Activated T-cell treated with anti-CD3 and anti-CD28 coated beads, Interleukin-2, amount 50 U/mL, for 48 hours (primary cell): Measurements from ENCODE around the gene GABRB3.

Experiments
- DNase-seq, 2 experiments: peaks; one replicate each; pipeline ENCODE4 v3.0.0-alpha.2; 2020

Gene GABRB3

GRCh38 chr15:26772154-26773066 lies at the start of gene GABRB3:
Gene GABRB3 (minus strand): TSS chr15:26773066.
- DNase-seq, result no peak

GRCh38 chr15:26807517-26808427 lies 34.9 kb upstream of the GABRB3 start:
- DNase-seq, result no peak

- no peak for DNase-seq
Observed at GRCh38 chr15:26806574-26806973, 33.7 kb upstream of the GABRB3 start.

- DNase-seq, result no peak
Observed at GRCh38 chr15:26806151-26806550, 33.3 kb upstream of the GABRB3 start.

- DNase-seq, result no peak
Observed at GRCh38 chr15:26805470-26805869, 32.6 kb upstream of the GABRB3 start.

- no peak for DNase-seq
Observed at GRCh38 chr15:26804063-26804804, 31.4 kb upstream of the GABRB3 start.

- DNase-seq, result no peak
Observed at GRCh38 chr15:26790118-26790517, 17.3 kb upstream of the GABRB3 start.

GRCh38 chr15:26781816-26782215 lies 8.9 kb upstream of the GABRB3 start:
- no peak for DNase-seq

- no peak for DNase-seq
Observed at GRCh38 chr15:26773917-26774316, 1.1 kb upstream of the GABRB3 start.

GRCh38 chr15:26773067-26773877 lies 406 bp upstream of the GABRB3 start:
- DNase-seq, result peak in 1 of 2 experiments; percentile 15

- peak in 1 of 2 experiments; percentile 14 for DNase-seq
Observed at GRCh38 chr15:26771578-26772153, 1.2 kb downstream of the GABRB3 start.

GRCh38 chr15:26771168-26771567 lies 1.7 kb downstream of the GABRB3 start:
- no peak for DNase-seq

- DNase-seq, result no peak
Observed at GRCh38 chr15:26767169-26767670, 5.6 kb downstream of the GABRB3 start.

GRCh38 chr15:26766262-26766661 lies 6.6 kb downstream of the GABRB3 start:
- no peak for DNase-seq

- no peak for DNase-seq
Observed at GRCh38 chr15:26759986-26760385, 12.9 kb downstream of the GABRB3 start.

GRCh38 chr15:26758079-26758478 lies 14.8 kb downstream of the GABRB3 start:
- no peak for DNase-seq

GRCh38 chr15:26757141-26757540 lies 15.7 kb downstream of the GABRB3 start:
- DNase-seq, result no peak

GRCh38 chr15:26744894-26745293 lies 28.0 kb downstream of the GABRB3 start:
- no peak for DNase-seq

GRCh38 chr15:26739791-26740190 lies 33.1 kb downstream of the GABRB3 start:
- no peak for DNase-seq

GRCh38 chr15:26738996-26739395 lies 33.9 kb downstream of the GABRB3 start:
- DNase-seq, result no peak

GRCh38 chr15:26736502-26737248 lies 36.2 kb downstream of the GABRB3 start:
- no peak for DNase-seq
